Mucosa of stomach (tissue), 1 donor: ENCODE results near the gene POLR2B.
"Not testable (repeated sequence)": the region's sequence is repeated elsewhere in the genome, so short reads cannot be mapped to it uniquely, and the experiment has no call there.

Experiments
- H3K27me3 ChIP-seq: one replicate; pipeline ENCODE4 v1.7.0; 2013; ENCODE audit warnings: mild to moderate bottlenecking, low read length; ENCODE audit not compliant: control insufficient read depth, insufficient read depth
- H3K36me3 ChIP-seq: one replicate; pipeline ENCODE4 v1.7.0; 2013; ENCODE audit warnings: low read length; ENCODE audit not compliant: control insufficient read depth, insufficient read depth
- H3K4me1 ChIP-seq: one replicate; pipeline ENCODE4 v1.7.0; 2013; ENCODE audit warnings: mild to moderate bottlenecking, low read length; ENCODE audit not compliant: control insufficient read depth, insufficient read depth
- H3K4me3 ChIP-seq: one replicate; pipeline ENCODE4 v1.7.0; 2013; ENCODE audit warnings: low read length
- H3K9ac ChIP-seq: one replicate; pipeline ENCODE4 v1.7.0; 2013; ENCODE audit warnings: mild to moderate bottlenecking, low read length, moderate library complexity
- H3K9me3 ChIP-seq: one replicate; pipeline ENCODE4 v1.7.0; 2013; ENCODE audit warnings: mild to moderate bottlenecking, low read length, moderate library complexity; ENCODE audit not compliant: control insufficient read depth
- donor health status: Pancreatic carcinoma.

POLR2B gene

DNA sequence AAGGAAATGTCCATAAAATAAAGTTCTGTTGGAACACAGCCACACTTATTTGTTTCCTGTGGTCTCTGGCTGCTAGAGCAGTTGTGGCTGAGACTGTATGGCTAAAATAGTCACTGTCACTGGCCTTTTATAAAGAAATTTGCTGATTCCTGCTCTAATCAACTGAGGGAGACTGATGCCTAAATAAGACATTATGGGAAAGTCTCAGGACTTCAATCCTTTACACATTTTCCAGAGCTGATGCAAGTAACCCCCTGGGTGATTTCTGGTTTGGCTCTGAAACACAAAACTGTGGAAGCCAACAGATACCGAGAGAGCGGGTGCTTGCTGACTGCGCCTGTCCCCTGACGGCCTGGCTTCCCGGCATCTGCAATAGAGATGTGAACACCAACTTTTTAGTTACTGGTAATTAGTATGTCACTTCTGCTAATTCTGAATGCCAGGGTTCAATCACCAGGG lies 64.0 kb downstream of the POLR2B start:
- Histone ChIP-seq H3K9ac (no peak overlapping the region), H3K27me3 (peaks cover 1% of the 10 kb centered on the region), H3K4me3 (no peak overlapping the region), H3K4me1 (peaks cover 3% of the 10 kb centered on the region), H3K9me3 (no peaks in the 10 kb centered on the region), H3K36me3 (no peaks in the 10 kb centered on the region)

DNA sequence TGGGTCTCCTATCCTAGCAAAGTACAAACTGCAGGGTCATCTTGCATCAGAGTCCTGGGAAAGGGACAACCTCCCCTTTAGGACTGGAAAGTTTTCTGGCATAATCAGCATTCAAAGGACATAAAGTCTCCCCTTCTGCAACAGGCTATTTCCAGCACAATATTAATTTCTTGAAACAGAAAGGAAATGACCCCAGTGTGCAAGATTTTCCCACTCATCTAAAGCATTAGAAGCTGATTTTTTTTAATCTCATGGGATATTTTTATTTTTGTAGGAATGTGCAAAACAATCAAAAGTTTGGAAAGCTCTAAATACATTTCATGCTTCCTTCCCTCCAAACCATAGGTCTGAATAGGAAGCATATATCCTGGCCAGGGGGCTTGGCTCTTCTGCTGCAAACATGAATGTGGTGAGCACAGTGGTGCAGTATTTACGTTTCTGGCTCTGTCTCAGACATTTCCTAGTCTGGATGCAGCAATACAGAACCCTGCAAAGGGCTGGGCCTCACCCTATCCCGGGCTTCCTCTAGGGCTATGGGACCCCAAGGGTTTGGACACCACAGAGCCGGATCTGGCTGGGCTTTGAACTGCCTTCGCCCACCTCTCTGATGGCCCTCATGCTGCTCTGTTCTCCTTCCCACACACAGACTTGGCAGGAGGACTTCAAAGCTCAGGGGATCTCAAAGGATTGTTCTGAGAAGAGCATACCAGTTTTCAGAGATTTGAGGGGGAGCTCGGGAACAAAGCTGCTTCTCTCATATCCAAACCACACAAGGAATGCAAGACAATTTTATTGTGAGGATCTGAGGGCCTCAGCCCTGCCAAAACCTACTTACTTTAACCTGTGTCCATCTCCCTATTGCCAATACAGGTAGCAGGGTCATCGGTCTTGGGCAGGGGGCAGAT lies 64.9 kb downstream of the POLR2B start:
- H3K36me3 ChIP-seq: no peaks in the 10 kb centered on the region
- H3K4me1 ChIP-seq: peaks cover 3% of the 10 kb centered on the region
- no peaks in the 10 kb centered on the region for H3K9me3 ChIP-seq
- no peak overlapping the region for H3K4me3 ChIP-seq
- H3K9ac ChIP-seq: no peak overlapping the region
- no peaks in the 10 kb centered on the region for H3K27me3 ChIP-seq

DNA sequence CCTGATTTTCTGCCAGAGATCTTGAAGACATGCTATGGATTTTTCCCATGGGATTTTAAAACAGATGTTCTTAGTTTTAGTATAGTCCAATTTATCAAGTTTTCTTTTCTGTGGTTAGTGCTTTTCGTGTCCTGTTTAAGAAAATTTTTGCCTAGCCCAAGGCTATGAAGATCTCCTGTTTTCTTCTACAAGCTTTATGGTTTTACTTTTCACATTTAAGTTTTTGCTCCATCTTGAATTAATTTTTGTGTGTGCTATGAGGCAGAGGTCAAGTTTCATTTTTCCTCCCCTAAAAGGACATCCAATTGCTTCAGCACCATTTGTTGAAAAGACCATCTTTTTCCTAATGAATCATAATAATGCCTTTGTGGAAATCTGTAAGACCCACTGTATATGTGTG lies 65.6 kb downstream of the POLR2B start:
- H3K36me3 ChIP-seq: no peaks in the 10 kb centered on the region
- no peak overlapping the region for H3K9ac ChIP-seq
- H3K4me1 ChIP-seq: peaks cover 3% of the 10 kb centered on the region
- H3K27me3 ChIP-seq: no peaks in the 10 kb centered on the region
- H3K4me3 ChIP-seq: no peak overlapping the region
- H3K9me3 ChIP-seq: no peaks in the 10 kb centered on the region

DNA sequence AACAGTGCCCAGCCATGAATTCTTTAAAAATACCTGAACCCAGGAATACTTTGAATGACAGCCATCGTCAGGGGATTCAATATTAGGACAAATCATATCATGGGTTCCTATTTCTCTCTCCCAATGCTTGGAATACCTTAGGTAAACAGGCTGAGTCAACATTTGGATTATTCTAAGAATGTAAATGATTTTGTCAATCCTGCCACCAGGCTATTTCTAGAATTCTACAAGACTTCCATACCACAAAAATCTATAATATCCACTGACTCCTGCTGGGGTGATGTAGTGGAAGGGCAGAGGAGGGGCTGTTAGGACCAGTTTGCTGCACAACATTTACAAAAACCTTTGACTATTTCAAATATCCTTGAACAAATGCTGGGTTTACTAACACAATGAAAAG lies 66.3 kb downstream of the POLR2B start:
- H3K4me1 ChIP-seq: peaks cover 3% of the 10 kb centered on the region

DNA sequence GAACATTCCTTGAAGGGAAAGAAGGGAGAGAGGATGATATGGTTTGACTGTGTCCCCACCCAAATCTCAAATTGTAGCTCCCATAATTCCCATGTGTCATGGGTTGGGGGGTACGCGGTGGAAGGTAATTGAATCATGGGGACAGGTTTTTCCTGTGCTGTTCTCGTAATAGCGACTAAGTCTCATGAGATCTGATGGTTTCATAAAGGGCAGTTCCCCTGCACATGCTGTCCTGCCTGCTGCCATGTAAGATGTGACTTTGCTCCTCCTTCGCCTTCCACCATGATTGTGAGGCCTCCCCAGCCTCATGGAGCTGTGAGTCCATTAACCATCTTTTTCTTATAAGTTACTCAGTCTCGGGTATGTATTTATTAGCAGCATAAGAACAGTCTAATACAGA lies 68.3 kb downstream of the POLR2B start:
- H3K4me3 ChIP-seq, H3K9ac ChIP-seq, H3K36me3 ChIP-seq, H3K9me3 ChIP-seq, H3K4me1 ChIP-seq, H3K27me3 ChIP-seq: not testable (repeated sequence)

More for the DNA sequence above, 66.3 kb downstream of the POLR2B start:
- Histone ChIP-seq H3K9me3 (no peaks in the 10 kb centered on the region), H3K4me3 (no peak overlapping the region), H3K27me3 (no peaks in the 10 kb centered on the region), H3K36me3 (no peaks in the 10 kb centered on the region), H3K9ac (no peak overlapping the region)

DNA sequence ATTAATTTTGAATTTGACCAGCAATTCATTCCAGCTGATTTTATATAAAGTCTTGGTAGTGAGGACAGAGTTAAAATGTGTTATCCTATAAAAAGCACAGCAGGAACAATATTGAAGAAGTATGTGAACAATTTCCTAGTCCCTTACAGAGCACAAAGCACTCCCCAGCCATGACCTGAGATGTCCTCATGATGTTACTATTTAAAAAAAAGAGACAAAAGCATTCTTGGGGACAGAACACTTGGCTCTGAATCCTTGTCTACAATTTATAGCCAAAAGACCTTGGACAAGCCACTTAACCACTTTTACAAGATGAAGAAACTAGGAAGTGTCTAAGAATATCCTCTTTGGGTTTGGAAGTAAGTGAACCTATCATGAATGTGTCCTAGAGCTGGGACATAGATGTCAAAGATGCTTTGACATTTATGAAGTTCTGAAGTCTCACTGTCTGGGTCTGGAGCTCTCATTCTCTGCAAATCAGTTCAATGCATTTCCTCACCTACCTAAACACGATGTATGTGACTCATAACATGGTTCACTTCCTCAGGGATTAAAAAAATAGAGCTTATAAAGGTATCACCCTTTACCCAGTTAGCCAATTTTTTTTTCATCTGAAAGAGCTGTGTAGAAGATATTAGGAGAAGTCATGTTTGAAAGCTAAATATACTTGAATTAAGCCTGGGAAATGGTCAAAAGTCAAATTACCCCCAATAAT lies 70.1 kb downstream of the POLR2B start:
- peaks cover 3% of the 10 kb centered on the region for H3K4me1 ChIP-seq
- H3K27me3 ChIP-seq: no peaks in the 10 kb centered on the region
- no peak overlapping the region for H3K9ac ChIP-seq
- H3K4me3 ChIP-seq: no peak overlapping the region
- H3K9me3 ChIP-seq: no peaks in the 10 kb centered on the region
- H3K36me3 ChIP-seq: no peaks in the 10 kb centered on the region

DNA sequence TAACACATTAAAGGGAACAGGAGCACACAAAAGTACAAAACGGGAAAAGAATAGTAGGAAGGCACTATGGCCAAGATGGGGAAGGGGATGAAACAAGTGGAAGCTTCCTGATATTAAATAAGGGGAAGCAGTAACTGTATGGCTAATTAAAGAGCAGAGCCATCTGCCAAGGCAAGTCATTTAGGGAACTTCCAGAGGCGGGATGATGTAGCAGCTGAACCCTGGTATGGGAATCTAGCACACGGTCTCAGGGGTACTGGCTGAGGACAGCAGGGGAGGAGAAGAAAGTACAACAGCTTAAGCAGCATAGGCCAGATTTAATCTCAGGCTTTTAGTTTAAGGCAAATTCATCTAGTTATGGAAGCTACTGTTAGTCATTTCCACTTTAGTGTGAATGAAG lies 72.4 kb downstream of the POLR2B start:
- Histone ChIP-seq H3K4me1 (no peaks in the 10 kb centered on the region), H3K4me3 (no peak overlapping the region), H3K27me3 (no peaks in the 10 kb centered on the region), H3K9ac (no peak overlapping the region), H3K9me3 (no peaks in the 10 kb centered on the region), H3K36me3 (no peaks in the 10 kb centered on the region)

DNA sequence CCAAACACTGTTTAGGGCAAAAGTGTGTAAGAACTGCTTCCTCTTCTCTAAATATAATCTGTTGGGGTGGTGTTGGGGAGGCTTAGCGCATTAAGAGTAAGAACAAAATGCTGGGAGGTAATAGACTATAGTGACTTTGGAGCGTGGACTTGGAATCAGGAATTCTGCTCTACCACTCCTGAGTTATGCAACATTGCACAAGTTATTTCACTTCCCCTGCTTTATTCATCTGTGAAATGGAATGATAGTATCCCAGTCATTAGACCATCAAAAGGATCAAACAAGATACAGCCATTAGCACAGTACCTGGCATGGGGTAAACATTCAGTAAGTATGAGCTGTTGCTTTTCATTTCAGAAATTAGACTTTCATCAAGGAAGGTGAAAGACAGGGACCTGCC lies 72.8 kb downstream of the POLR2B start:
- no peaks in the 10 kb centered on the region for H3K9me3 ChIP-seq
- no peaks in the 10 kb centered on the region for H3K27me3 ChIP-seq
- no peaks in the 10 kb centered on the region for H3K4me1 ChIP-seq
- no peak overlapping the region for H3K4me3 ChIP-seq
- no peak overlapping the region for H3K9ac ChIP-seq
- H3K36me3 ChIP-seq: no peaks in the 10 kb centered on the region

DNA sequence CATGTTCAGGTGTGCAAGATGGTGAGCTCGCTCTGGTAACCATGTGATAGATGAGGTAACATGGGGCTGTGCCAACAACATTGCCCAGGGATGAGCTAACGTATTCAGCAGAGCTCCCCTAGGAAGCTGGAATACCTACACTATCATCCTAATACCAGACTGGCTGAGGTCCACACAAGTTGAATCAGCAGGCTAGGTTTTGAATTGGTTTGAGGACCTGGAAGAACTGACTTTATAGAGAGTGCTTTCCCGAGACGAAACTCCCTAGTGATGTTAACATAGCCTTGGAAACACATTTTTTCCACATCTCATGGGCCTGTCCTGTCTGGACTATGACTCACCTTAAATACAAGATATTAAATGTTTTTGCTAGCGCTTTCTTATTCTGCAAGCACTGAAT lies 74.8 kb downstream of the POLR2B start:
- Histone ChIP-seq H3K9me3 (no peaks in the 10 kb centered on the region), H3K36me3 (no peaks in the 10 kb centered on the region), H3K9ac (no peak overlapping the region), H3K4me1 (no peaks in the 10 kb centered on the region), H3K4me3 (no peak overlapping the region), H3K27me3 (no peaks in the 10 kb centered on the region)

DNA sequence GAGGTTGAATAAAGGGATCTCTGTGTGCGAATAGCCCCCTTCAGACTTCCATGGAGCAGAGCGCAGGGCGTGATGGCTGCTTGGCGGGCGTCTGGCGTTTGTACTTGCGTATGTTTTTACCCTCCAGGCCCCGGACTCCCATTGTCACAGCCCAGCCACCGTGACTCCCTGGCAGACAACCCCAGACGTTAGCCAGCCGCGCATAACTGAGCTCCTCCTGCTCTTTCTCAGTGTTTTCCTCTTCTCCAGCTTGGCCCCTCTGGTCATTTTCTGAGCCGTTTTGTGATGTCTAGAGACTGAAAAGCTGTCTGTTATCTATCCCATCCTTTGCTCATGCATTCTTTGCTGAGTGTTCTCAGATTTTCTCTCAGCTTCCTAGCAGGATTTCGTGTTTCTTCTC lies 77.2 kb downstream of the POLR2B start:
- Histone ChIP-seq H3K36me3 (no peaks in the 10 kb centered on the region), H3K4me3 (no peak overlapping the region), H3K9me3 (no peaks in the 10 kb centered on the region), H3K4me1 (no peaks in the 10 kb centered on the region), H3K27me3 (no peaks in the 10 kb centered on the region), H3K9ac (no peak overlapping the region)

DNA sequence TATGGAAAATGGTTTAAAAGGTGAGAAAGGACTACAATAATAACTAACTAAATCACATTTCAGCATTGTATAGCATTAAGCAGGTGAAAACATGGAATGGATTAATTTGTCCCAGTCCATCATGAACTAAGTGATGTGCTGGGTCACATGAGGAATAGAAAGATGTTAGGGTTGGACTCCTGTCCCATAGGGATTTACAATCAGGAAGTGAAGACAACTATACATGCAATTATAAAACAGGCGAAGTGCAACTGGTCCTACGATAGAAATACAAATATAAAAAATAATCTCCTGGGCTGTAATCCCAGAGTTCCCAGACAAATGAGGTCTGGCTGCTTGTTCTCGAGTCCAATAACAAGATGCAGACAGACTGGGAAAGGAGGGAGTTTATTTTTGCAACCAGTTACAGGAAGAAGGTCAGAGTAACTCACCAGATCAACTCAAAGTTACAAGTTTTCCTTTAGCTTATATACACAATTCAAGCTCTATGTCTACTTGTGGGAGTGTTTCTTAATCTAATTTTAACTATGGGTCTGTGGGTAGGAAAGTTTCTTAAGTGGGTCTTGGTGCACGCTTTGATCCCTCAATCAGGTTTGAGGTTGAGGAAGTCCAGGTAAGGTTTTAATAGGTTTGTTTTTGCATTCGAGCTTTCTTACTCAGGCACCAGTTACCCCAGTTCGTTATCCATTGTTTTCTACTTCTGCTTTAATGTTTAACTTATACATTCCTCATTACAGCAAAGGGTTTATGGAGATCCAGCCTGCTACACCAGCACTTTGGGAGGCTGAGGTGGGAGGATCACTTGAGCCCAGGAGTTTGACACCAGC lies 81.4 kb downstream of the POLR2B start:
- no peaks in the 10 kb centered on the region for H3K27me3 ChIP-seq
- H3K4me1 ChIP-seq: no peaks in the 10 kb centered on the region
- no peak overlapping the region for H3K9ac ChIP-seq

DNA sequence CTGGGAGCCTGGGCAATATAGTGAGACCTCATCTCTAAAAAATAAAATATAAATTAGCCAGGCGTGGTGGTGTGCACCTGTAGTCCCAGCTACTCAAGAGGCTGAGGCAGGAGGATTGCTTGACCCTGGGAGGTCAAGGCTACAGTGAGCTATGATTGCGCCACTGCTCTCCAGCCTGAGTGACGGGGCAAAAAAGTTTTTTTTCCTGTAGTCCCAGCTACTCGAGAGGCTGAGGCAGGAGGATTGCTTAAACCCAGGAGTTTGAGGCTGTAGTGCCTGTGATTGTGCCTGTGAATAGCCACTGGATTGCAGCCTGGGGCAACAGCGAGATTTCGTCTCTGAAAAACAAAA lies 82.0 kb downstream of the POLR2B start:
- not testable (repeated sequence) for H3K27me3 ChIP-seq, H3K4me1 ChIP-seq, H3K36me3 ChIP-seq, H3K9me3 ChIP-seq, H3K9ac ChIP-seq, H3K4me3 ChIP-seq

More for the DNA sequence above, 81.4 kb downstream of the POLR2B start:
- Histone ChIP-seq H3K36me3 (no peaks in the 10 kb centered on the region), H3K4me3 (no peak overlapping the region), H3K9me3 (no peaks in the 10 kb centered on the region)
